CD1c-positive myeloid dendritic cell (primary cell): ENCODE results near the gene CD81.

ENCODE experiments used
- DNase-seq: peaks from one replicate; pipeline ENCODE4 v3.0.0-alpha.2; 2016; ENCODE audit errors: extremely low spot score

CD81 gene

GRCh38 chr11:2436521-2437031 is 59.5 kb downstream of the CD81 start:
- DNase-seq, result no peak

GRCh38 chr11:2437516-2437915 is 60.4 kb downstream of the CD81 start:
- DNase-seq, result no peak

GRCh38 chr11:2439820-2440219 is 62.7 kb downstream of the CD81 start:
- no peak for DNase-seq

- peak; percentile 49 for DNase-seq
These were observed 63.5 kb downstream of the CD81 start for GRCh38 chr11:2440646-2441045.

- DNase-seq, result no peak
These were observed 64.1 kb downstream of the CD81 start for GRCh38 chr11:2441171-2441570.

GRCh38 chr11:2442589-2442988 is 65.5 kb downstream of the CD81 start:
- peak; percentile 44 for DNase-seq

- no peak for DNase-seq
These were observed 66.3 kb downstream of the CD81 start for GRCh38 chr11:2443406-2443805.

- DNase-seq, result peak; percentile 39
These were observed 67.0 kb downstream of the CD81 start, which contains the start of gene TRPM5 for GRCh38 chr11:2443881-2444820. Gene TRPM5, minus strand, starts transcription at chr11:2444514. Its CDS starts 21,478 bp downstream, at chr11:2423036.

GRCh38 chr11:2444821-2445745 is 68.0 kb downstream of the CD81 start, which contains the start of gene KCNQ1:
Gene KCNQ1, plus strand, starts transcription at chr11:2445008. Its CDS starts 91 bp downstream, at chr11:2445099.
- DNase-seq, result peak; percentile 83

GRCh38 chr11:2445746-2446551 is 68.8 kb downstream of the CD81 start:
- no peak for DNase-seq

GRCh38 chr11:2446590-2447252 is 69.6 kb downstream of the CD81 start:
- DNase-seq, result peak; percentile 63
